Kidney epithelial cell (primary cell): ENCODE measurements around the gene GSDME. TPM values are rescaled to one million over a fixed set of nuclear protein-coding genes. Genes with fewer than 3 reads are reported as not detected.

ENCODE experiments used
- DNase-seq: peaks from one replicate; pipeline ENCODE4 v3.0.0-alpha.2; 2010; ENCODE audit warnings: low read depth
- H3K27me3 ChIP-seq: 2 replicates; pipeline ENCODE4 v1.6.0; 2011; ENCODE audit warnings: low read length; ENCODE audit not compliant: control insufficient read depth, insufficient read depth
- H3K36me3 ChIP-seq: 2 replicates; pipeline ENCODE4 v1.5.1; 2011; ENCODE audit warnings: low read length; ENCODE audit not compliant: control insufficient read depth, insufficient read depth
- H3K4me3 ChIP-seq: 2 replicates; pipeline ENCODE4 v1.5.1; 2011; ENCODE audit warnings: low read depth, mild to moderate bottlenecking, control low read depth, low read length
- CTCF ChIP-seq: IDR thresholded peaks from 2 replicates; pipeline ENCODE4 v1.5.1; 2011; ENCODE audit warnings: mild to moderate bottlenecking, moderate library complexity, low read length, control low read depth, inconsistent platforms; ENCODE audit not compliant: insufficient read depth, poor library complexity, severe bottlenecking
- total RNA-seq: library from RNA; depleted of rRNA; stranded (reverse); fragments of >200 nt; gene quantifications from 2 replicates; pipeline ENCODE4 v1.2.3, GENCODE V29; 2015

The GSDME gene
- total RNA-seq, 1 donor from 2014 or later, result 84.8 TPM

- no peak overlapping the region for H3K4me3 ChIP-seq
- peak; percentile 61 for TF ChIP-seq CTCF
- H3K27me3 ChIP-seq, result no peaks in the 10 kb centered on the region
- no peak for DNase-seq
- H3K36me3 ChIP-seq, result peaks cover 1% of the 10 kb centered on the region
These were observed 41.4 kb downstream of the GSDME start for GRCh38 chr7:24715661-24716479.

GRCh38 chr7:24715171-24715570, 42.1 kb downstream of the GSDME start:
- no peak overlapping the region for H3K4me3 ChIP-seq
- peaks cover 1% of the 10 kb centered on the region for H3K36me3 ChIP-seq
- DNase-seq, result no peak
- TF ChIP-seq CTCF, result no peak
- H3K27me3 ChIP-seq, result no peaks in the 10 kb centered on the region

- no peak for TF ChIP-seq CTCF
- peaks cover 1% of the 10 kb centered on the region for H3K36me3 ChIP-seq
- no peak for DNase-seq
- H3K27me3 ChIP-seq, result no peaks in the 10 kb centered on the region
- H3K4me3 ChIP-seq, result no peak overlapping the region
These were observed 42.6 kb downstream of the GSDME start for GRCh38 chr7:24714676-24715010.

- no peak overlapping the region for H3K4me3 ChIP-seq
- H3K27me3 ChIP-seq, result no peaks in the 10 kb centered on the region
- H3K36me3 ChIP-seq, result peaks cover 1% of the 10 kb centered on the region
- DNase-seq, result no peak
- no peak for TF ChIP-seq CTCF
These were observed 43.2 kb downstream of the GSDME start for GRCh38 chr7:24713850-24714675.

- no peak for DNase-seq
- Histone ChIP-seq H3K27me3 (no peaks in the 10 kb centered on the region), H3K4me3 (no peak overlapping the region), H3K36me3 (peaks cover 1% of the 10 kb centered on the region)
- TF ChIP-seq CTCF, result no peak
These were observed 44.0 kb downstream of the GSDME start for GRCh38 chr7:24713039-24713793.
